Tibial artery (tissue), 4 donors: ENCODE results near the gene UROD.
A peak's percentile ranks its signal among the peaks of the same experiment; 100 is the strongest.
"Not testable (repeated sequence)": the region's sequence is repeated elsewhere in the genome, so short reads cannot be mapped to it uniquely, and the experiment has no call there.

Source experiments
- DNase-seq, 2 donors: peaks; one replicate each; pipeline ENCODE4 v3.0.0-alpha.2; 2019
- H3K27ac ChIP-seq, 2 donors: fragments of 200-600 bp; sonication (generic) in 1 of 2; 1 replicate in 1 of 2; 2 replicates in 1 of 2; pipeline ENCODE4 v1.5.1; 2018 to 2019; ENCODE audit warnings: mild to moderate bottlenecking in 1 of 2
- H3K27me3 ChIP-seq, 2 donors: fragments of 200-600 bp; sonication (generic) in 1 of 2; one replicate each; pipeline versions ENCODE4 v1.5.1 to v1.6.0; 2016 to 2019
- H3K36me3 ChIP-seq, 3 donors: fragments of 200-600 bp; sonication (generic) in 2 of 3; one replicate each; pipeline ENCODE4 v1.5.1; 2016 to 2019; ENCODE audit warnings: mild to moderate bottlenecking in 2 of 3
- H3K4me1 ChIP-seq, 4 donors: fragments of 200-600 bp; sonication (generic) in 2 of 4; 1 replicate in 3 of 4; 2 replicates in 1 of 4; pipeline ENCODE4 v1.5.1; 2016 to 2019
- H3K4me3 ChIP-seq, 2 donors: fragments of 200-600 bp; sonication (generic) in 1 of 2; 1 replicate in 1 of 2; 2 replicates in 1 of 2; pipeline ENCODE4 v1.5.1; 2018 to 2019; ENCODE audit warnings: mild to moderate bottlenecking in 2 of 2
- H3K9me3 ChIP-seq, 3 donors: fragments of 200-600 bp; sonication (generic) in 1 of 3; one replicate each; pipeline ENCODE4 v1.5.1; 2016 to 2019
- intact Hi-C: fragments of 100-400 bp; cut with DNase I; formaldehyde crosslinking; loops from one replicate; pipeline ENCODE4 v1.15.0; 2023; ENCODE audit warnings: low total_unique reads
- TF ChIP-seq, protein P1 (sequence below), 2 experiments: fragments of 200-600 bp in 1 of 2; fragments of 450-650 bp in 1 of 2; IDR thresholded peaks; one replicate each; pipeline ENCODE4 v1.5.1; 2017 to 2019; ENCODE audit warnings: antibody characterized with exemption in 2 of 2, mild to moderate bottlenecking in 1 of 2, moderate library complexity in 1 of 2

UROD gene

DNA sequence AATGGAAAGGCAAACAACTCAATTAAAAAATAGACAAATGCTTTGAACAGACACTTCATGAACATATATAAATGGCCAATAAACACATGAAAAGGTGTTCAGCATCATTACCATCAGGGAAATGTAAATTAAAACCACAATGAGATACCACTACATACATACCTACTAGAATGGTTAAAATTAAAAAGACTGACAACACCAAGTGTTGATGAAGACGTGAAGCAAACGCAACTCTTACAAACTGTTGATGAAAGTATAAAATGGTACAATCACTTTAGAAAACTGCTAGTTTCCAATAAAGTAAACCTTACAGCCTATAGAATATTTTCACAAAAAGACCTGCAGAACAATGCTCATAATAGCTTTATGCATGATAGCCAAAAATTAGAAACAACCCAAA is 35.8 kb upstream of the UROD start:
- intact Hi-C loops = no loop called here
- TF ChIP-seq, protein P1, sequence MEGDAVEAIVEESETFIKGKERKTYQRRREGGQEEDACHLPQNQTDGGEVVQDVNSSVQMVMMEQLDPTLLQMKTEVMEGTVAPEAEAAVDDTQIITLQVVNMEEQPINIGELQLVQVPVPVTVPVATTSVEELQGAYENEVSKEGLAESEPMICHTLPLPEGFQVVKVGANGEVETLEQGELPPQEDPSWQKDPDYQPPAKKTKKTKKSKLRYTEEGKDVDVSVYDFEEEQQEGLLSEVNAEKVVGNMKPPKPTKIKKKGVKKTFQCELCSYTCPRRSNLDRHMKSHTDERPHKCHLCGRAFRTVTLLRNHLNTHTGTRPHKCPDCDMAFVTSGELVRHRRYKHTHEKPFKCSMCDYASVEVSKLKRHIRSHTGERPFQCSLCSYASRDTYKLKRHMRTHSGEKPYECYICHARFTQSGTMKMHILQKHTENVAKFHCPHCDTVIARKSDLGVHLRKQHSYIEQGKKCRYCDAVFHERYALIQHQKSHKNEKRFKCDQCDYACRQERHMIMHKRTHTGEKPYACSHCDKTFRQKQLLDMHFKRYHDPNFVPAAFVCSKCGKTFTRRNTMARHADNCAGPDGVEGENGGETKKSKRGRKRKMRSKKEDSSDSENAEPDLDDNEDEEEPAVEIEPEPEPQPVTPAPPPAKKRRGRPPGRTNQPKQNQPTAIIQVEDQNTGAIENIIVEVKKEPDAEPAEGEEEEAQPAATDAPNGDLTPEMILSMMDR (IDR thresholded peaks at IDR 0.05) = no peak
- DNase-seq = no peak
- Histone ChIP-seq H3K9me3 (no peaks in the 10 kb centered on the region), H3K27ac (no peak overlapping the region), H3K4me1 (no peaks in the 10 kb centered on the region), H3K27me3 (no peaks in the 10 kb centered on the region), H3K4me3 (no peak overlapping the region), H3K36me3 (peaks cover 37 to 94% (median 49%) of the 10 kb centered on the region in 3 donors)

DNA sequence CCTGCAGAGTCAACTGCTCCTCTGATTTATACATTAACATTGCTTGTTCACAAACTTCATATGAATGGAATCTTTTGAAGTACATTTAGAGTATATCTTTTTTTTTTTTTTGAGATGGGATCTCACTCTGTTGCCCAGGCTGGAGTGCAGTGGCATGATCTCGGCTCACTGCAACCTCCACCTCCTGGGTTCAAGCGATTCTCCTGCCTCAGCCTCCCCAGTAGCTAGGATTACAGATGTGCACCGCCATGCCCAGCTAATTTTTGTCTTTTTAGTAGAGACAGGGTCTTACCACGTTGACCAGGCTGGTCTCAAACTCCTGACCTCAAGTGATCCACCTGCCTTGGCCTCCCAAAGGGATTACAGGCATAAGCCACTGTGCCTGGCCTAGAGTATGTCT is 34.7 kb upstream of the UROD start:
- H3K27me3 ChIP-seq = not testable (repeated sequence)

GRCh38 chr1:44985747-44986359 is 26.2 kb upstream of the UROD start:
- H3K36me3 ChIP-seq = peaks cover 2 to 6% (median 3%) of the 10 kb centered on the region in 3 donors
- H3K4me1 ChIP-seq = peaks cover 0 to 37% (median 12%) of the 10 kb centered on the region in 4 donors
- peak overlapping the region; percentile 63 to 71 for H3K27ac ChIP-seq
- TF ChIP-seq, protein P1 (IDR thresholded peaks at IDR 0.05) = no peak
- H3K4me3 ChIP-seq = peak overlapping the region; percentile 61 to 78
- no peak for DNase-seq
- intact Hi-C loops = no loop called here
- no peaks in the 10 kb centered on the region for H3K27me3 ChIP-seq
- H3K9me3 ChIP-seq = no peaks in the 10 kb centered on the region

More for the DNA sequence above, 34.7 kb upstream of the UROD start:
- H3K27ac ChIP-seq, DNase-seq, intact Hi-C loops, H3K4me1 ChIP-seq, H3K9me3 ChIP-seq, H3K4me3 ChIP-seq: not testable (repeated sequence)
- H3K36me3 ChIP-seq = peaks cover 37 to 87% (median 49%) of the 10 kb centered on the region in 3 donors

DNA sequence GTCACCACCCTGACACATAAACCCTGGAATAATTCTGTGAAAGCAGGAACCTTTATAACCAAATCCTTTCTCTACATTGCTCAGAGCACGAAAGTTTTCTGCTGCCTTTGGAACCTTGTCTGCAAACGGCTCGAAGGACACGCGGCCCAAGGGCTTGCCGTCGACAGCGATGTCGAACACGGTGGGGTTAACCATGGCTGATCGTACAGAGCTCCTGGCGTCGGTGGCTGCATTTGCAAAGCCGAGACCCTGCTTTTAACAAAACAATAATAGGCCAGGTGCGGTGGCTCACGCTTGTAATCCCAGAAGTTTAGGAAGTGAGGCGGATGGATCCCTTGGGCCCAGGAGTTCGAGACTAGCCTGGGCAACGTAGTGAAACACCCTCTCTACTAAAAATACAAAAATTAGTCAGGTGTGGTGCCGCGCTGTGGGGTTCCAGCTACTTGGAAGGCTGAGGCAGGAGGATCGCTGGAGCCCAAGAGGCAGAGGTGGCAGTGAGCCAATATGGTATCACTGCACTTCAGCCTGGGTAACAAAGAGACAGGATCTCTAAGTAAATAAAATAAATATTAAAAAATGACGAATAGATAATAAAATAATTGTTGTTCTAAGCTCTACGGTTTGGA is 23.4 kb upstream of the UROD start:
- intact Hi-C loops = no loop called here
- no peak overlapping the region for H3K27ac ChIP-seq
- TF ChIP-seq, protein P1 (IDR thresholded peaks at IDR 0.05) = no peak

GRCh38 chr1:44994309-44994898 is 17.6 kb upstream of the UROD start:
- H3K4me3 ChIP-seq = no peak overlapping the region
- H3K4me1 ChIP-seq = peaks cover 0 to 3% (median 0%) of the 10 kb centered on the region in 4 donors
- no peaks in the 10 kb centered on the region for H3K9me3 ChIP-seq
- H3K27me3 ChIP-seq = no peaks in the 10 kb centered on the region
- TF ChIP-seq, protein P1 (IDR thresholded peaks at IDR 0.05) = no peak
- intact Hi-C loops = no loop called here
- no peaks in the 10 kb centered on the region for H3K36me3 ChIP-seq
- no peak for DNase-seq
- H3K27ac ChIP-seq = no peak overlapping the region

More for the DNA sequence above, 23.4 kb upstream of the UROD start:
- no peak overlapping the region for H3K4me3 ChIP-seq
- peaks cover 0 to 22% (median 10%) of the 10 kb centered on the region in 4 donors for H3K4me1 ChIP-seq
- H3K9me3 ChIP-seq = no peaks in the 10 kb centered on the region
- H3K27me3 ChIP-seq = no peaks in the 10 kb centered on the region
- no peak for DNase-seq
- H3K36me3 ChIP-seq = no peaks in the 10 kb centered on the region
